ENCODE results near the gene SAMHD1.

GRCh38 chr20:36967636-36968035 is 16.1 kb upstream of the SAMHD1 start:
- TF ChIP-seq CTCF (IDR thresholded peaks at IDR 0.05; ENCODE audit: control extremely low read depth in 1 of 3, insufficient read depth in 1 of 3, low read depth in 1 of 3, low read length in 3 of 3) = no peak
- no peak for TF ChIP-seq POLR2AphosphoS5 (IDR thresholded peaks at IDR 0.05; ENCODE audit: low read depth, low read length)
- TF ChIP-seq CHD1 (IDR thresholded peaks at IDR 0.05; ENCODE audit: low read depth, low read length) = no peak
- no peak for TF ChIP-seq TAF7 (optimal IDR thresholded peaks at IDR 0.05; ENCODE audit: borderline replicate concordance, low read depth, low read length)
- TF ChIP-seq EP300 (IDR thresholded peaks at IDR 0.05; ENCODE audit: borderline replicate concordance in 1 of 2, low read depth in 2 of 2, low read length in 2 of 2) = no peak
